H1 (cell line): ENCODE results near the gene CAPZA3. TPM values are rescaled to one million over a fixed set of nuclear protein-coding genes. Genes with fewer than 3 reads are reported as not detected.
A peak's percentile ranks its signal among the peaks of the same experiment; 100 is the strongest.

ENCODE experiments used
- CTCF ChIA-PET: fragments of 300-600 bp; sonication (Branson Sonifier 250); formaldehyde crosslinking; loops from one replicate; lab custom pipeline; 2021; ENCODE audit not compliant: partially characterized antibody; lab: Charles Lee
- POLR2A ChIA-PET: fragments of 300-600 bp; sonication (Branson Sonifier 250); formaldehyde crosslinking; loops from one replicate; lab custom pipeline; 2021; ENCODE audit warnings: inconsistent platforms; ENCODE audit not compliant: partially characterized antibody; lab: Charles Lee
- DNase-seq, 2 experiments: peaks; one replicate each; pipeline versions ENCODE4 v3.0.0 to v3.0.0-alpha.2; 2010 to 2022; ENCODE audit warnings: low spot score in 2 of 2, low read depth in 1 of 2, mixed read lengths in 1 of 2
- FAIRE-seq: peaks from 2 replicates; lab custom pipeline; 2011; peaks lifted over from hg19 to GRCh38; lab: Jason Lieb, UNC
- H2AFZ ChIP-seq: 2 replicates; pipeline ENCODE4 v1.8.1; 2012; ENCODE audit warnings: low read length, inconsistent platforms
- H2AK5ac ChIP-seq: 2 replicates; pipeline ENCODE4 v1.6.1; 2013; ENCODE audit warnings: low read depth, low read length
- H2BK120ac ChIP-seq: replicated peaks from 2 replicates; pipeline ENCODE3; 2013; ENCODE audit warnings: low read depth, low read length, inconsistent platforms
- H2BK12ac ChIP-seq: 2 replicates; pipeline ENCODE4 v1.6.1; 2013; ENCODE audit warnings: low read depth, low read length
- H2BK15ac ChIP-seq: 2 replicates; pipeline ENCODE4 v1.6.1; 2013; ENCODE audit warnings: low read length
- H2BK20ac ChIP-seq: 2 replicates; pipeline ENCODE4 v1.6.1; 2013; ENCODE audit warnings: low read length
- H2BK5ac ChIP-seq: 2 replicates; pipeline ENCODE4 v1.6.1; 2013; ENCODE audit warnings: low read depth, low read length
- H3K14ac ChIP-seq: 2 replicates; pipeline ENCODE4 v1.6.1; 2013; ENCODE audit warnings: inconsistent platforms; ENCODE audit not compliant: insufficient read length
- H3K18ac ChIP-seq: 2 replicates; pipeline ENCODE4 v1.6.1; 2013; ENCODE audit warnings: low read length; ENCODE audit errors: extremely low read depth
- H3K23ac ChIP-seq: 2 replicates; pipeline ENCODE4 v1.6.1; 2013; ENCODE audit warnings: inconsistent platforms; ENCODE audit not compliant: insufficient read length
- H3K23me2 ChIP-seq: 2 replicates; pipeline ENCODE4 v1.6.1; 2013; ENCODE audit warnings: low read depth, low read length
- H3K27ac ChIP-seq: 2 replicates; pipeline ENCODE4 v1.6.1; 2011; ENCODE audit warnings: low read depth, low read length, inconsistent platforms
- H3K27me3 ChIP-seq, 4 experiments: replicated peaks in 1 of 4; 1 replicate in 1 of 4; 2 replicates in 3 of 4; pipeline versions ENCODE4 v1.6.1 to v1.8.1; 2011 to 2013; ENCODE audit warnings: low read length in 3 of 4, mild to moderate bottlenecking in 3 of 4, inconsistent platforms in 2 of 4, mixed read lengths in 2 of 4, moderate library complexity in 1 of 4; ENCODE audit not compliant: control insufficient read depth in 3 of 4, insufficient read depth in 3 of 4; ENCODE audit errors: extremely low read depth in 1 of 4
- H3K36me3 ChIP-seq, 4 experiments: 2 replicates each; pipeline versions ENCODE4 v1.6.1 to v1.8.1; 2011 to 2013; ENCODE audit warnings: mild to moderate bottlenecking in 4 of 4, low read length in 3 of 4, moderate library complexity in 2 of 4, control low read depth in 1 of 4, inconsistent platforms in 1 of 4; ENCODE audit not compliant: insufficient read depth in 4 of 4, control insufficient read depth in 2 of 4
- H3K4ac ChIP-seq: replicated peaks from 2 replicates; pipeline ENCODE3; 2013; ENCODE audit warnings: low read length, low read depth, mixed read lengths, inconsistent platforms; ENCODE audit not compliant: insufficient read length
- H3K4me1 ChIP-seq, 4 experiments: replicated peaks in 1 of 4; 1 replicate in 1 of 4; 2 replicates in 3 of 4; pipeline versions ENCODE4 v1.6.1 to v1.8.1; 2011 to 2013; ENCODE audit warnings: low read length in 3 of 4, inconsistent platforms in 2 of 4, mixed read lengths in 1 of 4; ENCODE audit not compliant: insufficient read depth in 4 of 4, control insufficient read depth in 3 of 4
- H3K4me2 ChIP-seq, 2 experiments: 2 replicates each; pipeline versions ENCODE4 v1.6.1 to v1.8.1; 2011 to 2013; ENCODE audit warnings: low read depth in 2 of 2, low read length in 2 of 2, control low read depth in 1 of 2, inconsistent platforms in 1 of 2, mild to moderate bottlenecking in 1 of 2; ENCODE audit not compliant: insufficient read depth in 1 of 2
- H3K4me3 ChIP-seq, 4 experiments: fragments of 200-600, 300-600 bp in 1 of 4; sonication (generic), shearing (Covaris generic), sonication (Bioruptor Twin) in 1 of 4; 2 replicates each; pipeline versions ENCODE4 v1.5.1 to v1.8.1; 2011 to 2016; ENCODE audit warnings: low read length in 4 of 4, low read depth in 3 of 4, control low read depth in 2 of 4, inconsistent platforms in 2 of 4, mild to moderate bottlenecking in 2 of 4, mixed read lengths in 1 of 4, moderate library complexity in 1 of 4; ENCODE audit not compliant: insufficient read depth in 2 of 4; ENCODE audit errors: extremely low read depth in 1 of 4
- H3K56ac ChIP-seq: replicated peaks from 2 replicates; pipeline ENCODE3; 2013; ENCODE audit warnings: low read depth, mild to moderate bottlenecking, mixed read lengths, low read length, inconsistent platforms; ENCODE audit not compliant: insufficient read length
- H3K79me1 ChIP-seq: 2 replicates; pipeline ENCODE4 v1.6.1; 2013; ENCODE audit warnings: low read depth, low read length, control low read depth
- H3K79me2 ChIP-seq, 2 experiments: 2 replicates each; pipeline versions ENCODE4 v1.6.1 to v1.8.1; 2012 to 2013; ENCODE audit warnings: low read length in 2 of 2, mild to moderate bottlenecking in 2 of 2, inconsistent platforms in 1 of 2; ENCODE audit not compliant: insufficient read depth in 2 of 2, control insufficient read depth in 1 of 2
- H3K9ac ChIP-seq, 4 experiments: replicated peaks in 1 of 4; 1 replicate in 1 of 4; 2 replicates in 3 of 4; pipeline versions ENCODE4 v1.6.1 to v1.8.1; 2011 to 2013; ENCODE audit warnings: low read depth in 3 of 4, low read length in 3 of 4, control low read depth in 2 of 4, mild to moderate bottlenecking in 2 of 4, moderate library complexity in 2 of 4, inconsistent platforms in 1 of 4; ENCODE audit errors: extremely low read depth in 1 of 4
- H3K9me3 ChIP-seq, 2 experiments: 2 replicates each; pipeline versions ENCODE4 v1.6.1 to v1.8.1; 2012 to 2013; ENCODE audit warnings: mild to moderate bottlenecking in 2 of 2, moderate library complexity in 2 of 2, control low read depth in 1 of 2, inconsistent platforms in 1 of 2, low read depth in 1 of 2, low read length in 1 of 2, mixed read lengths in 1 of 2; ENCODE audit not compliant: insufficient read depth in 2 of 2
- H4K20me1 ChIP-seq, 2 experiments: replicated peaks in 1 of 2; 2 replicates each; pipeline versions ENCODE3 to v1.8.1; 2011 to 2013; ENCODE audit warnings: inconsistent platforms in 2 of 2, low read length in 2 of 2, mild to moderate bottlenecking in 1 of 2; ENCODE audit not compliant: insufficient read depth in 2 of 2, control insufficient read depth in 1 of 2
- H4K5ac ChIP-seq: 2 replicates; pipeline ENCODE4 v1.6.1; 2013; ENCODE audit warnings: low read length, low read depth, mixed read lengths, inconsistent platforms; ENCODE audit not compliant: insufficient read length
- H4K8ac ChIP-seq: 2 replicates; pipeline ENCODE4 v1.8.0; 2013; ENCODE audit warnings: mild to moderate bottlenecking, moderate library complexity, low read length, inconsistent platforms; ENCODE audit not compliant: insufficient read depth; ENCODE audit errors: extremely low read depth
- H4K91ac ChIP-seq: replicated peaks from 2 replicates; pipeline ENCODE3; 2013; ENCODE audit warnings: low read length, mixed read lengths, inconsistent platforms; ENCODE audit not compliant: insufficient read length
- BACH1 ChIP-seq: IDR thresholded peaks from 2 replicates; pipeline ENCODE4 v1.6.1; 2012; ENCODE audit warnings: low read length, improper control_type of control experiment
- CREB1 ChIP-seq: IDR thresholded peaks from 2 replicates; pipeline ENCODE4 v1.6.1; 2012; ENCODE audit warnings: inconsistent platforms
- EGR1 ChIP-seq: IDR thresholded peaks from 2 replicates; pipeline ENCODE4 v1.6.1; 2011; ENCODE audit warnings: low read depth, low read length, borderline replicate concordance
- HDAC2 ChIP-seq, 2 experiments: fragments of 300-600 bp in 1 of 2; sonication (generic) in 1 of 2; IDR thresholded peaks; 2 replicates each; pipeline ENCODE4 v1.6.1; 2011 to 2012; ENCODE audit warnings: low read depth in 2 of 2, low read length in 2 of 2, mild to moderate bottlenecking in 2 of 2, moderate library complexity in 2 of 2, borderline replicate concordance in 1 of 2, inconsistent platforms in 1 of 2
- MAFK ChIP-seq: IDR thresholded peaks from 2 replicates; pipeline ENCODE4 v1.6.1; 2012; ENCODE audit warnings: low read depth, mild to moderate bottlenecking, improper control_type of control experiment, low read length
- MAX ChIP-seq: IDR thresholded peaks from 2 replicates; pipeline ENCODE4 v1.6.1; 2012; ENCODE audit warnings: inconsistent platforms
- NRF1 ChIP-seq: IDR thresholded peaks from 2 replicates; pipeline ENCODE4 v1.6.1; 2011; ENCODE audit warnings: mild to moderate bottlenecking, low read depth, low read length, improper control_type of control experiment
- POLR2A ChIP-seq, 2 experiments: IDR thresholded peaks; 1 replicate in 1 of 2; 2 replicates in 1 of 2; pipeline ENCODE4 v1.6.1; 2011; ENCODE audit warnings: low read depth in 2 of 2, low read length in 2 of 2, mild to moderate bottlenecking in 2 of 2; ENCODE audit errors: control extremely low read depth in 1 of 2
- POU5F1 ChIP-seq: IDR thresholded peaks from 2 replicates; pipeline ENCODE4 v1.6.1; 2011; ENCODE audit warnings: low read depth, mild to moderate bottlenecking, low read length, moderate library complexity
- RAD21 ChIP-seq, 2 experiments: IDR thresholded peaks in 1 of 2; conservative IDR thresholded peaks in 1 of 2; 2 replicates each; pipeline ENCODE4 v1.6.1; 2011; ENCODE audit warnings: low read depth in 2 of 2, low read length in 2 of 2, improper control_type of control experiment in 1 of 2, inconsistent platforms in 1 of 2, mild to moderate bottlenecking in 1 of 2, moderate library complexity in 1 of 2
- SP1 ChIP-seq: IDR thresholded peaks from 2 replicates; pipeline ENCODE4 v1.6.1; 2011; ENCODE audit warnings: low read depth, low read length
- TBP ChIP-seq: IDR thresholded peaks from 2 replicates; pipeline ENCODE4 v1.6.1; 2011; ENCODE audit warnings: low read depth, low read length, improper control_type of control experiment
- YY1 ChIP-seq: IDR thresholded peaks from 2 replicates; pipeline ENCODE4 v1.6.1; 2011; ENCODE audit warnings: low read depth, mild to moderate bottlenecking, low read length
- WGBS, 2 experiments: shearing (Covaris generic) in 1 of 2; methylation state at CpG; one replicate each; pipeline versions ENCODE4 v1.1.6 to v1.1.7; 2013 to 2015; ENCODE audit warnings: low lambda C conversion rate in 2 of 2, mixed read lengths in 2 of 2, inconsistent platforms in 1 of 2, low coverage in 1 of 2, missing lambda C conversion rate in 1 of 2; ENCODE audit not compliant: insufficient replicate concordance in 2 of 2, insufficient coverage in 1 of 2, insufficient read length in 1 of 2; ENCODE audit errors: extremely low coverage in 1 of 2, missing lambda C conversion rate in 1 of 2; 5-methylcytosine and 5-hydroxymethylcytosine counted together
- polyA plus RNA-seq, 7 experiments: library from polyadenylated mRNA; depleted of rRNA in 3 of 7; stranded (reverse) in 5 of 7; unstranded in 2 of 7; fragments of >200 nt in 5 of 7; fragments of 200-250 nt in 2 of 7; gene quantifications; 1 replicate in 5 of 7; 2 replicates in 1 of 7; 4 replicates in 1 of 7; pipeline versions ENCODE4 v1.2.1 to v1.2.3, GENCODE V29; 2011 to 2013; ENCODE audit warnings: missing spikeins in 2 of 7, mixed read lengths in 2 of 7
- total RNA-seq: library from RNA; stranded (reverse); fragmentation: NEBNext Ultra II Directional; extraction: Animal tissue kit (Norgen Biotek cat#: 25700); gene quantifications from 2 replicates; pipeline ENCODE4 v1.2.1, GENCODE V29; 2021

The CAPZA3 gene
- total and polyA plus RNA-seq, 2 of the 8 experiments (the other 6 are each of a cell fraction or from before 2014, with no cell fraction given) = not detected

GRCh38 chr12:18752280-18752920, 14.5 kb downstream of the CAPZA3 start:
- Histone ChIP-seq H3K27me3 (no peaks in the 10 kb centered on the region), H2BK20ac (peak overlapping the region; percentile 27; the same call in 1 of the 2 replicates), H4K20me1 (no peaks in the 10 kb centered on the region), H3K9me3 (no peaks in the 10 kb centered on the region), H3K79me1 (no peaks in the 10 kb centered on the region), H3K79me2 (no peaks in the 10 kb centered on the region), H3K23me2 (no peaks in the 10 kb centered on the region), H3K4me2 (peak overlapping the region in 1 of 2 experiments; percentile 15; a peak in 3 of 4 replicates), H3K14ac (no peak overlapping the region), H2AFZ (peak overlapping the region; percentile 20; the same call in 1 of the 2 replicates), H2BK120ac (peak overlapping the region; percentile 25), H4K8ac (no peak overlapping the region), H3K36me3 (no peaks in the 10 kb centered on the region), H3K4me3 (no peak overlapping the region), H3K23ac (no peak overlapping the region), H2BK12ac (peak overlapping the region; percentile 82), H2AK5ac (no peak overlapping the region), H3K56ac (no peak overlapping the region), H4K5ac (peak overlapping the region; percentile 20), H3K9ac (no peak overlapping the region), H2BK15ac (no peak overlapping the region), H3K4ac (no peak overlapping the region), H3K18ac (0 out of 2 replicates have a peak overlapping the region, but pooled peaks have one; percentile 44), H3K27ac (peak overlapping the region; percentile 43; the same call in 1 of the 2 replicates), H3K4me1 (peaks cover 8 to 22% (median 12%) of the 10 kb centered on the region in 4 experiments), H4K91ac (peak overlapping the region; percentile 50), H2BK5ac (peak overlapping the region; percentile 55; the same call in 1 of the 2 replicates)
- CTCF ChIA-PET = interaction anchor here (0.5 to 1.2 kb wide), 6 partner anchors 30 to 250 kb away, joined by 3 to 4 read pairs (median 3); no protein-coding TSS in a partner anchor
- FAIRE-seq (peak; percentile 13), DNase-seq (peak in 1 of 2 experiments; percentile 7)
- WGBS, 2 experiments = 65% methylated on average over 6 of the region's 6 CpGs; no CpG with 5 or more reads in 1 of the 2 experiments
- POLR2A ChIA-PET = interaction anchor here (1.1 kb wide), 1 partner anchor 9 kb away, joined by 3 read pairs; no protein-coding TSS in a partner anchor
- TF ChIP-seq POLR2A (IDR thresholded peaks at IDR 0.05; ENCODE audit: control extremely low read depth in 1 of 2, low read depth in 2 of 2, low read length in 2 of 2) (no peak), EGR1 (no peak), TBP (no peak), YY1 (no peak), CREB1 (no peak), NRF1 (no peak), POU5F1 (no peak), RAD21 (IDR thresholded peaks at IDR 0.05 in 1 of 2, conservative IDR thresholded peaks at IDR 0.05 in 1 of 2; ENCODE audit: low read depth in 2 of 2, low read length in 2 of 2) (no peak), SP1 (no peak), HDAC2 (IDR thresholded peaks at IDR 0.05; ENCODE audit: borderline replicate concordance in 1 of 2, low read depth in 2 of 2, low read length in 2 of 2) (no peak; a peak in 1 of 4 replicates), MAFK (peak; percentile 67; the same call in 1 of the 2 replicates), BACH1 (peak; percentile 91), MAX (0 out of 2 replicates have a peak, but pooled peaks have one; percentile 15)
